ENCODE results near the gene REC8.

The REC8 gene

DNA sequence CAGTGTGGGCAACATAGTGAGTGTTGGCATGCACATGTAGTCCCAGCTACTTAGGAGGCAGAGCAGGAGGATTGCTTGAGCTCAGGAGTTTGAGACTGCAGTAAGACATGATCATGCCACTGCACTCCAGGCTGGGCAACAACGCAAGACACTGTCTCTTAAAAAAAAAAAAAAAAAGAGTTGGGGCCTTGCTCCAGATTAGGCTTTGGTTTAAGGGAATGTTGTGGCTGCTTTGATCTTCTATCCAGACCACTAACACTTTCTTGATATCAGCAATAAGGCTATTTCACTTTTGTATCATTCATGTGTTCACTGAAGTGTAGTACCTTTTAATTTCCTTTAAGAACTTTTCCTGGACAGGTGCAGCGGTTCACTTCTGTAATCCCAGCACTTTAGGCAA is 44.2 kb upstream of the REC8 start:
- Mint-ChIP-seq H3K27me3 (ENCODE audit: low read depth) (no peaks in the 10 kb centered on the region), H3K9me3 (no peaks in the 10 kb centered on the region), H3K27ac (no peak overlapping the region), H3K4me1 (peaks cover 28% of the 10 kb centered on the region), H3K36me3 (ENCODE audit: low read depth) (peaks cover 16% of the 10 kb centered on the region), H3K4me3 (no peak overlapping the region)
- TF ChIP-seq, protein P1, sequence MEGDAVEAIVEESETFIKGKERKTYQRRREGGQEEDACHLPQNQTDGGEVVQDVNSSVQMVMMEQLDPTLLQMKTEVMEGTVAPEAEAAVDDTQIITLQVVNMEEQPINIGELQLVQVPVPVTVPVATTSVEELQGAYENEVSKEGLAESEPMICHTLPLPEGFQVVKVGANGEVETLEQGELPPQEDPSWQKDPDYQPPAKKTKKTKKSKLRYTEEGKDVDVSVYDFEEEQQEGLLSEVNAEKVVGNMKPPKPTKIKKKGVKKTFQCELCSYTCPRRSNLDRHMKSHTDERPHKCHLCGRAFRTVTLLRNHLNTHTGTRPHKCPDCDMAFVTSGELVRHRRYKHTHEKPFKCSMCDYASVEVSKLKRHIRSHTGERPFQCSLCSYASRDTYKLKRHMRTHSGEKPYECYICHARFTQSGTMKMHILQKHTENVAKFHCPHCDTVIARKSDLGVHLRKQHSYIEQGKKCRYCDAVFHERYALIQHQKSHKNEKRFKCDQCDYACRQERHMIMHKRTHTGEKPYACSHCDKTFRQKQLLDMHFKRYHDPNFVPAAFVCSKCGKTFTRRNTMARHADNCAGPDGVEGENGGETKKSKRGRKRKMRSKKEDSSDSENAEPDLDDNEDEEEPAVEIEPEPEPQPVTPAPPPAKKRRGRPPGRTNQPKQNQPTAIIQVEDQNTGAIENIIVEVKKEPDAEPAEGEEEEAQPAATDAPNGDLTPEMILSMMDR (IDR thresholded peaks at IDR 0.05; ENCODE audit: unreplicated experiment in 3 of 3), result no peak

DNA sequence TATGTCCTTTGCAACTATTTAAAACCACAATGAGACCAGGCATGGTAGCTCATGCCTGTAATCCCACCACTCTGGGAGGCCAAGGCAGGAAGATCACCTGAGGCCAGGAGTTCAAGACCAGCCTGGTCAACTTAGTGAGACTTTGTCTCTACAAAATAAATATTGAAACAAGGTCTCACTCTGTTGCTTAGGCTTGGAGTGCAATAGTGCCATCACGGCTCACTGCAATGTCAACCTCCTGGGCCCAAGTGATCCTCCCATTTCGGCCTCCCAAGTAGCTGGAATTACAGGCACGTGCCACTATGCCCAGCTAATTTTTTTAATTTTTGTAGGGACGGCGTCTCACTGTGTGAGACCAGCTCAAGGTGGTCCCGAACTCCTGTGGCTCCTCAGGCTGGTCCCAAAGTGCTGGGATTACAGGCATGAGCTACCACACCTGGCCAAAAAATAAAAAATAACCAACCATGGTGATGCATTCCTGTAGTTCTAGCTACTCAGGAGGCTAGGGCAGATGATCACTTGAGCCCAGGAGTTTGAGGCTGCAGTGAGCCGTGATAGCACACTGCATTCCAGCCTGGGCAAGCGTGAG is 42.4 kb upstream of the REC8 start:
- Mint-ChIP-seq H3K4me3 (no peak overlapping the region), H3K27me3 (ENCODE audit: low read depth) (no peaks in the 10 kb centered on the region), H3K27ac (no peak overlapping the region), H3K9me3 (no peaks in the 10 kb centered on the region), H3K36me3 (ENCODE audit: low read depth) (peaks cover 3% of the 10 kb centered on the region), H3K4me1 (peaks cover 34% of the 10 kb centered on the region)
- TF ChIP-seq, protein P1 (IDR thresholded peaks at IDR 0.05; ENCODE audit: unreplicated experiment in 3 of 3), result no peak

DNA sequence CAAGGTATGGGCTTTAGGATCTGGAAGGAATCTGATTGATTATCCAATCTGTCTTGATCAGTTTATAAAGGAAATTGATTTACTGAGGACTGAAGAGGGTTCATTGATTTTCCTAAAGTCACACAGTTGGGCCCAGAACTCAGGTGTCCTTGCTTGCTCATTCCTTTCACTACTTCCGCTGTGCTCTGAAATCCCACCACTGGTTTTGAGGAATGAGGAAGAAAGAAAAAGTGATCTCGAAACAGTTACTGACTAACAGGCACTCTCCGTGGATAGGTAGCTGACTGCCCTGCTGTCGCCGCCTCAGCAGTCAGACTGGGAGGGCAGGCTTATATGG is 41.5 kb upstream of the REC8 start, which contains the start of gene FITM1:
Gene FITM1 (plus strand): TSS at position 280 of the 337 bp plus-strand sequence. CDS start 905 bp downstream, outside the sequence.
- peak within 1 kb of the TSS in 2 of 3 experiments; percentile 79 to 81 for H3K4me3 Mint-ChIP-seq
- H3K36me3 Mint-ChIP-seq (ENCODE audit: low read depth), result peaks cover under 1% of the 10 kb centered on the region
- no peaks in the 10 kb centered on the region for H3K27me3 Mint-ChIP-seq (ENCODE audit: low read depth)
- peak within 1 kb of the TSS; percentile 54 to 87 (median 84) for H3K27ac Mint-ChIP-seq
- H3K4me1 Mint-ChIP-seq, result peaks cover 38% of the 10 kb centered on the region
- no peaks in the 10 kb centered on the region for H3K9me3 Mint-ChIP-seq
- TF ChIP-seq, protein P1 (IDR thresholded peaks at IDR 0.05; ENCODE audit: unreplicated experiment in 3 of 3), result no peak

DNA sequence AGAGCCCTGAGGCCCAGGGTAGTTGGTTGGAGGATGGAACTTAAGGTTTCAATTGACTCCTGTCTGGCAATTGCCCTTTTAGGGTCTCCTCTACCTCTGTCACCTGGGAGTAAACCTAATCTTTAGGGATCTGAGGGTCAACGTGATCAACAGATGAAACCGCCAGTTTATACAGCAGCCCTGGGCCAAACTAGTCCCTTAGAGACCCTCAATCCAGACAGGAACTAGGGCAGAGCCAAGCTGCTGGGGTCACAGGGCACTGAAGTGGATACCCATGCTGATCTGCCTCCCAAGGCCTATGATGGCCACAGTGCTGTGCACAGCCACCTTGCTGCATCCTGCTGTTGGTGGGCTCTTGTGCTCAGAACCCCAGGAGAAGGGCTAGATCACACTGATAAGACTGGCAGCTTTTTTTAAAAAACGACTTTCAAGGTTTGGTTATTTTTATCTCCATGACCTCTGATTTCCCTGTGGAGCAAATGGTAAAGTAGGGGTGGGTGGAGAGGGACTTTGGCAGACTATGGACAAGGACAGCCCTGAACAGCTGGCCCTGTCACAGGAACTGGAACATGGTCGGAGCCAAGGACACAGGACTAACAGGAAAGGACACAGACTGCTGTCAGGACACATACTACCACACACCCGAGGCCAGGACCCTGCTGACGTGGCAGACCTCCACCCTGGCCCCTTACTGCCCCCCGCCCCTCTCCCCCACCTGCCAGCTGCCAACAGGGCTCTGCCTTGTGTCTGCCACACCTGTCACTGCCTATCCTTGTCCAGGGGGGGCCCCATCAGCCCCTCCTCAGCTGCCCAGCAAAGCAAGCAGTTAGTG is 40.9 kb upstream of the REC8 start:
- peaks cover 39% of the 10 kb centered on the region for H3K4me1 Mint-ChIP-seq
- TF ChIP-seq, protein P1 (IDR thresholded peaks at IDR 0.05; ENCODE audit: unreplicated experiment in 3 of 3), result no peak
- no peaks in the 10 kb centered on the region for H3K27me3 Mint-ChIP-seq (ENCODE audit: low read depth)
- peak overlapping the region in 2 of 3 experiments; percentile 70 to 81 for H3K4me3 Mint-ChIP-seq
- H3K36me3 Mint-ChIP-seq (ENCODE audit: low read depth), result no peaks in the 10 kb centered on the region
- peak overlapping the region; percentile 54 to 87 (median 84) for H3K27ac Mint-ChIP-seq
- H3K9me3 Mint-ChIP-seq, result no peaks in the 10 kb centered on the region

DNA sequence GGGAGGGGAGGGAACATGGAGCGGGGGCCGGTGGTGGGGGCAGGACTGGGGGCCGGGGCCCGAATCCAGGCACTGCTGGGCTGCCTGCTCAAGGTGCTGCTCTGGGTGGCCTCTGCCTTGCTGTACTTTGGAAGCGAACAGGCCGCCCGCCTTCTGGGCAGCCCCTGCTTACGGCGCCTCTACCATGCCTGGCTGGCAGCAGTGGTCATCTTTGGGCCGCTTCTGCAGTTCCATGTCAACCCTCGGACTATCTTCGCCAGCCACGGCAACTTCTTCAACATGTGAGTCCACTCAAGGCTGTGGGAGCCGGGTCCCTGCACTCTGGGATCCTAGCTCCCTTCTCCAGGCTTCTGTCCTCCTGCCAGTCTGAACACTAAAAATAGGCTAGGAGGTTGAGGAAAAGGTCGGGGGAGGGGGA is 40.3 kb upstream of the REC8 start:
- TF ChIP-seq, protein P1 (IDR thresholded peaks at IDR 0.05; ENCODE audit: unreplicated experiment in 3 of 3), result no peak
- Mint-ChIP-seq H3K4me3 (peak overlapping the region; percentile 38 to 81 (median 79)), H3K27ac (peak overlapping the region; percentile 43 to 84 (median 83)), H3K36me3 (ENCODE audit: low read depth) (no peaks in the 10 kb centered on the region), H3K27me3 (ENCODE audit: low read depth) (no peaks in the 10 kb centered on the region), H3K4me1 (peaks cover 40% of the 10 kb centered on the region), H3K9me3 (no peaks in the 10 kb centered on the region)

All from nephron (organoid).